Stimulated activated CD8-positive, alpha-beta memory T cell treated with anti-CD3 and anti-CD28 coated beads, Interleukin-4, amount 100 ng/mL, for 24 hours (primary cell): Measurements from ENCODE around the gene EPS15.
"Not testable (repeated sequence)": the region's sequence is repeated elsewhere in the genome, so short reads cannot be mapped to it uniquely, and the experiment has no call there.

ENCODE experiments used
- DNase-seq: peaks from one replicate; pipeline ENCODE4 v3.0.0-alpha.2; 2020; ENCODE audit warnings: low read depth

EPS15 gene

DNA sequence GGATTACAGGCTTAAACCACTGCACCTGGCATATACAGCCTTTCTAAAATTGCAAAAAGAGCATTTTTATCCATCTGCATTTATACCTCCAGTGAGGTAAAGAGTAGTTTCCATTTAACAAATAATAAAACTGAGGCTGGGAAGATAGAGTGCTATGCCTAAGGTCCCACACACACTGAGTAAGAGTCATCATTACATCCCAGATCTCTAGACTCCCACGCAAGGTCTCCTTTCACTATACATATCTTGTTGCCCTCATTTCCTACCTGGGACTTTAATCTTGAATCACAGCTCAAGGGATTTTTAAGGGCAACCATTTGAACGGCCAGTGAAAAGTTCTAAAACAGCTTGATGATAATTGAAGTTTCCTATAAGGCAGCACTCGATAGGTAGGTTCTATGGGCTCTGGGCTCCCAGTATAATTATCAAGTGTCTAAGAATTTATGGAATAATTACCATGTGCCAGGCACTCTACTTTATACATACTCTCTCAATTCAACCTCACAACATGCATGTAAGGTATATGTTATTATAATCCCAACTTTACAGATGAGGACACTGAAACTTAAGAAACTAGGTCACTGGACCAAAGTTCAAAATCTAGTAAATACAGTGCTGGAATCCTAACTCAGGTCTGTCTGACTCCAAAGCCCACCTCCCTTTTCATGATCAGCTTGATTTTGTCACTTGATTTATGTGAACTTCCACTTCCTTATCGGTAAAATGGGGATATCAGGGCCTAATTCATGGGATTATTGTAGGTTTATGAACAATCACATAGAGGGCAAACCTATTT is 23.3 kb upstream of the EPS15 start:
- no peak for DNase-seq

DNA sequence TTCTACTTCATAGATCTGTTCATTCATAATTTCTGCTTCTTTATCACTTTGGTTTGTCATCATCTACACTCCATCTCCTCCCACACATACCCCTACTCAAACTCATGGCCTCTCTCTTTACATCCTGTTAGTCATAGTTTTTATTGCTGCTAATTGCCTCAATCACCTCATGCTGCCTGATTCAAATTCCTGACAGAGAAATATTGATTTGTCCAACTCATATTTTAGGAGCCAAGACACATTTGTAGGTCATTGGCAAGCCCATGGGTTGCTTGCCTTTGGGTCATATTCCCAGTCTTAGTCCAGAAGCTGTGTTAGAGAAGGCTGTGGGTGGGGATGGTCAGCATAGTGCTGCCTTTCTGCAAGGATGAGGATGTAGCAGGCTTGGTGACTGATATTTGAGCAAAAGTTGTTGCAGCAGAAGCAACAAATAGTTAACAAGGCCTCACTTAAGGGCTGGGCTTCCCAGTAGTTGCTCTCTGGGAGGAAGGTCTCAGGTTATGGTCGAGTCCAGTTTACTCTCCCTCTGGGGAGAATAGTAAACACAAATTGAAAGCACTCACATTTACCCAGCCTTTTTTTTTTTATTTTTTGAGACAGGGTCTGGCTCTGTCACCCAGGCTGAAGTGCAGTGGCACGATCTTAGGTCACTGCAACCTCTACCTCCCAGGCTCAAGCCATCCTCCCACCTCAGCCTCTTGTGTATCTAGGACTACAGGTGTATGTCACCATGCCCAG is 22.4 kb upstream of the EPS15 start:
- no peak for DNase-seq

DNA sequence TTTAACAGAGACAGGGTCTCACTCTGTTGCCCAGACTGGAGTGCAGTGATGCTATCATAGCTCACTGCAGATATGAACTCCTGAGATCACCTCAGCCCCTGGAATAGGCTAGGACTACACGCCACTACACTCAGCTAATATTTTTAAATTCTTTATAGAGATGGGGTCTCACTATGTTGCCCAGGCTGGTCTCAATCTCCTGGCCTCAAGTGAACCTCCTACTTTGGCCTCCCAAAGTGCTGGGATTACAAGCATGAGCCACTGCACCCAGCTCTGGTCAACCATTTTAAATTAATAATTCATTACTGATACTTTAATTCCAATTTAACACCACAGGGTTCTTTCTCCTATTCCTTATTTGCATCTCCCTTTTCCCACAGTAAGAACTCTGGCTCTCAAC is 18.5 kb upstream of the EPS15 start:
- no peak for DNase-seq

DNA sequence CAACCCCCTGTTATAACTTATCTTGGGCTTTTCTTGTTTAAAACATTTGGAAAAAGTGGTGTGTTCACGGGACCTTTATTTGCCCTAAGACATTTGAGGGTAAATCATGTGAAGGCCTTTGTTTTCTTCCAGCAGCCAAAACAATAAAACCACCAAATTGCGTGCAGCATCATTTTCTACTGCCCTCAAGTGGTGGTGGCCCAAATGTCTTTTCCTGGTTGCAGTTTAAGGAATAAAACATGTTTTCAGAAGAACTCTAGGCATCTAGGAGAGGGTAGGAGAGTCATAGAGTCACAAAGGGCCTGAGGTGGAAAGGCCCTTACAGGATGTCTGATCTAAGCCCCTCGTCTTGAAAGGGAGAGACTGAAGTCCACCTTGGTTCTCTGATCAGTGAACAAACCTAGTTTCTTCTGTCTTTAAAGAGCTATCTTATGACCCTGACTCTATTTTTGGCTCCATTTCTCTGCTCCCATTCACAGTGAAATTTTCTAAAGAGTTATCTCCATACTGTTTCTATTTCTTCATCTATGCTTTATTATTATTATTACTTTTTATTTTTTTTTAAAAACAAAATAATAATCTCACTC is 16.0 kb upstream of the EPS15 start:
- DNase-seq: peak; percentile 17

DNA sequence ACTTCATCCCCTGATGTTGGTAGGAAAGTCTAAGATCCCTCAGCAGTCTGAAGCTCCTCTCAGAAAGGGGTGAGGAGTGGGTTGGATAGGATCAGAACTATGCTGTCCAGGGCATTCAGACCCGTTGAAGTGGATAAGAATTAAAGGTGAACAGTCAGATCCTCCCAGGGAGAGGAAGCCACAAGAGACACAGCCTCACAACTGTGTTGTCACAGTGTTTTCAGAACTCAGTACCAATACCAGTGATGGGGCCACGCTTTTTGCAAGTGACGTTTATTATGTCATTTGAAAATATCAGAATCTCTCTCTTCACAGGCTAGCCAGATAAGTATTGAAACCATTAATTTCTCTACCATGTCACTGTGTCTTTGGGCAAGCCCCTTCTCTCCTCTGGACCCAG is 15.4 kb upstream of the EPS15 start:
- no peak for DNase-seq

DNA sequence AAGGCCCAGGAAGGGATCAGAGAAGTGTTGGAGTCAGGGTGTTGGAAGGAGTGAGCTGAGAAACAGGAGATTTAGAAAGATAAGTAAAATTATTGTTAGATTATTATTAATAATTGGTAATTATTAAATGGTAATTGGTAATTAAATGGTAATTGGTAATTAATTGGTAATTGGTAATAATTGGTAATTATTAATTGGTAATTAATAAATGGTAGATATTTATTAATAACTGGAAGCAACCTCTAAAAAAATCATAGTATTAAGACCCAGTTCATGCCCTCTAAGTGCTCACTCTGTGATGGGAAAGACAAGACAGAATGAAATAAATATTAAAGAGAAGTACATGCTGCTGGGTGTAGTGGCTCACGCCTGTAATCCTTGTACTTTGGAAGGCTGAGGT is 13.8 kb upstream of the EPS15 start:
- DNase-seq: no peak

DNA sequence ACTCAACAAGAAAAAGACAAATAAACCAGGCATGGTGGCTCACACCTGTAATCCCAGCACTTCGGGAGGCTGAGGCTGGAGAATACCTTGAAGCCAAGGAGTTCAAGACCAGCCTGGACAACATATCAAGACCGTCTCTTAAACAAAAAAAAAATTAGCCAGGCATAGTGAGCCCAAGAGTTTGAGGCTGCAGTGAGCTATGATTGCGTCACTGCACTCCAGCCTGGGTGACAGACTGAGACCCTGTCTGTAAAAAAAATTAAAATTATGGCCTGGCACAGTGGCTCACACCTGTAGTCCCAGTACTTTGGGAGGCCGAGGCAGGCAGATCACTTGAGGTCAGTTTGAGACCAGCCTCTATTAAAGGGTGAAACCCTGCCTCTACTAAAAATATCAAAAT is 11.4 kb upstream of the EPS15 start:
- DNase-seq: not testable (repeated sequence)

DNA sequence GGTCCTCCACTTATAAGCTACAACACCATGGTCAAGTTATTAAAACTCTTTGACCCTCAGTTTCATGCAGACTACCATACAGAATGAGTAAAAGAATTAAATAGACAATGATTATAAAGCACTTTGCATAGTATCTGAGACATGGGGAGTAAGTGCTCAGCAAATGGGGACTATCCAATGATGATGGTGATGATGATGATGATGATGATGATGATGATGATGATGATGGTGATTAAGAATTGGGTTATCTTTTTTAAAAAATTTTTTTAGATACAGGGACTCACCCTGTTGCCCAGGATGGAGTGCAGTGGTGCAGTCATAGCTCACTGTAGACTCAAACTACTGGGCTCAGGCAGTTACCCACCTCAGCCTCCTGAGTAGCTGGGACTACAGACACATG is 8.1 kb upstream of the EPS15 start:
- no peak for DNase-seq

DNA sequence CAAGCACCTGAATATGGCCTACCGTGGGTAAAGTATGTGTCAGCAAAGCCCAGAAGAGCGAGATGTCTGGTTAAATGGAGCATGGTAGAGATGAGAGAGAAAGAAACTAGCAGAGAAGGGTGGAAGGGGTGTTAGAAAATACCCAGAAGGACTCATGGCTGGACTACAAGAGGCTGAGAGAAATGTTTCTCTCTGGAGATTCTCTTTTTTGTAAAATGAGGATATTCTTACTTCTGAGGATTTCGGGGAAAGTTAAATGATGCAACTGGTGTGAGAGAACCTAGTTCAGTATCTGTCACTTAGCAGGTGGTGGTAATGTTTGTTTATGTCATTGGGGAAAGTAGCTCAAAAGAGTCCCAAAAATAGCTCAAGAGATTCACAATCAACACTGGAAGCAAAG is 7.2 kb upstream of the EPS15 start:
- DNase-seq: no peak

DNA sequence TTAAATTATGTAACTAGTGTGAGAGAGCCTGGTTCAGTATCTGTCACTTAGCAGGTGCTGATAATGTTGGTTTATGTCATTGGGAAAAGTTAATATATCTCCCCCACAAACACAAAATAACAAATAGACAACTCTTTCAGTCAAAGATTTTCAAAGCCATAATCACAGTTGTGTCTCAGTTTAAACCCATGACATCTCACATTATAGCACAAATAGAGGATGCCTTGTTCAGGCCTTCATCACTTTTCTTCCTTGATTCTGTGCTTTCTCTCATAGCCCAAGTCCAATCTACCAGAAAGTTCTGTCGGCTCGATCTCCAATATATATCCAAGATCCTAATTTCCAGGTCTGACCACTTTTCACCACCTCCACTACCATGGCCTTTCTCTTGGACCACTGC is 6.2 kb upstream of the EPS15 start:
- no peak for DNase-seq

DNA sequence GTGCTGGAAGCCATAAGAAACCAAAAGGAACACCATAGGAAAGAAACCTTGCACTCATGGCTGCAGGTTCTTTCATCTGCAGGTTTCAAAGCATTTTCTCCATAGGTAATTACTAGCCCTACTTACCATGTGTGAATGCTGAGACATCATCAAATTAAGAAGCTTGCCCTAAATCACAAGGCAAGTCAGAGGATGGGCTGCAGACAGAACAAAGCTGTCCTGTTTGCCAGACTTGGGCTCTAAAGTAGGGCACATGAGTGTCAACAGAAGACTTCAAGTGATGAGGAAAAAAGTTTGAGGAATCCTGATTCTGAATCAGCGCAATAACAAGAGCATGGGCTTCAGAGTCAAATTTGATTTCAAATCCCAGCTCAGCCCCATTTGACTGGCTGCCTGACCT is 5.8 kb upstream of the EPS15 start:
- no peak for DNase-seq

DNA sequence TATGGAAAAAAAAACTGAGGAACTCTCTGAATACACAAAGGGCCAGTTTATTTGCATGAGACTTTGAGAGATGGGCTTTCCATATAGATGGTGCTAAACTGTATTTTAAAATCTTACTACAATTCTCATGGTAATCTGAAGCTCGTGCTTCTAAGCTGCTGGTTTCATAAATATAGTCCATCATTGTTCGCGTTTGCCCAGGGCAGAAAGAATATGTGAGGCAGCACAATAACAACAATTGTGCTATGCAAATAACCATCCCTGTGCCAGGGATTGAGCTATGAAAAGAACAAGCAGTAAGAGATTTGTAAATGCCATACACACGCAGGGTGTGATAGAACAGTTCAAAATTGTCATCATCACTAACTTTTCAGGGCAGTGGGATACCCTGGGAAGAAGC is 4.9 kb upstream of the EPS15 start:
- DNase-seq: no peak

DNA sequence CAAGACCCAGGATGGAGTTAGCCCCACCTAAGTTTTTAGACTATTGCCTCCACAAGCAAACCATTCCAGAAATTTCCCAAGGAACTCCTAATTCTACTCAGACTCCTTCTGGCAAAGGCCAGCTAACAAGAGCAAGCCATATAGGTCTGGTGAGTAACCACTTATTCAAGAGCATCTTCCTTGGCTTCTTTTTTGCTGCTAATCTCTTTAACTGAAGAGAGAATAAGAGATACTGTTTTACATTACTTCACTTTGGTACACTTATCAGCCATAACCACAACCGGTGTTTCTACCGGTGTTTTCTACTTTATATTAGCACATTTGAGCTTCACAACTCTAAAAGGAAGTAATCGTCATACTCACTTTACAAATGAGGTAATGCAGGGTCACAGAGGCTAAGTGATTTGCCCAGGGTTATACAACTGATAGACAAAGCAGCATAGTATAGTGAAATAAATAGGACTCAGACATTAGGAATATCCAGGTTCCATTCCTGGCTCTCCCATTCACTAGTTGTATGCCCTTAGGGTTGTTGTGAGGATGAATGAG is 1.7 kb upstream of the EPS15 start:
- no peak for DNase-seq

DNA sequence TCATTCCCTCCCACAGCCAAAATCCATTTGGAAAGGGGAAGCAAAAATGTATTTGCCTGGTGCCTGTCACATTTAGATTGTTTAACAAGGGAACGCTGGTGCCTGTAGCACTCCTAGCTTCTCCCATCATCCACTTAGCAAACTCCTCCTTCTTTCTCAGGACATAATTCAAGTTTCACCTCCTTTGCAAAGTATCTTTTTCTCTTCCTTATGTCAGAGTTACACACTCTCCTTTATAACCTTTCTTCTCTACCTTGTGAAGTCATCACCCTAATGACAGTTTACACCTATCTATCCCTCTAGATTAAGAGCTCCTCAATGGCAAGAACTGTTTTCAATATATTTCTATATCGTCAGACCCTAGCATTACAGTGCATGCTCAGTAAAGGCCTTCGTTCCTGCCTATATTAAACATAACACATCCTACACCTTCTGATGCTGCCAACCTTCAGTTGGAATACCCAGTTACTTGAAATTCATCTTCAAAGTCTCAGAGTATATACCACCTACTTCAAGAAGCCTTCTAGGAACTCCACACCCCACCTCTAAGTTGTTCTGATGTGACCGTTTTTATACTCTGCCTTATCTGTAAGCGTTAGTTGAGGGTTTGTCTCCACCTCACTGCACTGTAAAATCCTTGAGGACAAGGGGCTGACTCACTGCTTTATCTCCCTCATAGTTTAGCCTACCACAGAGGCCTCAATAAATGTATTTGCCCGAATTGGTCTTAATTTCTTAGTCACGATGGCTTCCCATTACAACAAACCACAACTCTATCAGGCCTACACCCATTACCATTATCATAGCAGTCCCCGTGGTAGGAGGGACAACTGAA is 1.0 kb upstream of the EPS15 start:
- DNase-seq: no peak

DNA sequence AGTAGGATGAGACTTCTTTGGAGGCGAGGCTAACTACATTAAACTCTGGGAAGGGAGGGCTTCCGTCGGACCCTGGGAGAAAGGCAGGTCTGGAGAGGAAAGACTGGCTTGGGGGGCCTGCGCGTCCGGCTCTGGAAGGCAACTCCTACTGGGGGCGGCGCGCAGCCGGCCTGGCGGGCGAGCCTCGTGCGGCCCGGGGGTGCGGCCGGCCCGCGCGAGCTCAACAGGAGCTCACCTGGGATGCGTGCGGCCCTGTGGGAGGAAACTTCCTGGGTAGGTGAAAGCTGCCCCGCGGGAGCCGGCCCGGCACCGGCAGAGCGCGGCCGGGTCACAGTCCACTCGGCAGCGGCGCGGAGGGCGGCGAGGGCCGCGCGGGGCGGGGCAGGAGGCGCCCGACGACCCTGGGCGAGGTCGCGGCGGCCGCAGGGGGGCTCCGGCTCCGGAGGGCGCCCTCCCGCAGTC is 449 bp downstream of the EPS15 start:
- DNase-seq: peak; percentile 25

DNA sequence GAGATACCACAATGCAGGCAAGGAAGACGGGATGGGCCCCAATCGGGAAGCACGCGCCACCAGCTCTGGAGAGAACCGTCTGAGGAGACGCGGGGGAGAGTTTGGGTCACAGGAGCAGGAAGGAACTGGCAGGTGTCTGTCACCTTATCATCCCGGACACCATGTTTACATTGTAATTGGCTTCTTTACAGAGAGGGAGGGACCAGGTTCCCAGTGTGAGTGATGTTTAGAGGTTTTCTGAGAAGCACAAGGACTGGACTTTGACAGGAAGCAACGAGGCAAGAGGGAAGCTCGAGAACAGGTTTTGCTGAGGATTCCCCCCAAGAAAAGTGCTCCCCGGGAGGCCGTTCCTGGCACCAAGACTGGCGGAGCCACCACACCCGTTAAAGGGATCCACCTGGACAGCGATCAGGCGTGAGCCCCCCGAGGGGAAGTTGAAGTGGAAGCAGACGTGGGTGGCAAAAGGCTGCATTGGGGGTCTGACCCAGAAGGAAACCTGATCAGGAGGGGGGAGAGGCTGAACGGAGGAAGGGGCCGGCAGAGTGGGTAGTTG is 957 bp downstream of the EPS15 start:
- peak; percentile 16 for DNase-seq

DNA sequence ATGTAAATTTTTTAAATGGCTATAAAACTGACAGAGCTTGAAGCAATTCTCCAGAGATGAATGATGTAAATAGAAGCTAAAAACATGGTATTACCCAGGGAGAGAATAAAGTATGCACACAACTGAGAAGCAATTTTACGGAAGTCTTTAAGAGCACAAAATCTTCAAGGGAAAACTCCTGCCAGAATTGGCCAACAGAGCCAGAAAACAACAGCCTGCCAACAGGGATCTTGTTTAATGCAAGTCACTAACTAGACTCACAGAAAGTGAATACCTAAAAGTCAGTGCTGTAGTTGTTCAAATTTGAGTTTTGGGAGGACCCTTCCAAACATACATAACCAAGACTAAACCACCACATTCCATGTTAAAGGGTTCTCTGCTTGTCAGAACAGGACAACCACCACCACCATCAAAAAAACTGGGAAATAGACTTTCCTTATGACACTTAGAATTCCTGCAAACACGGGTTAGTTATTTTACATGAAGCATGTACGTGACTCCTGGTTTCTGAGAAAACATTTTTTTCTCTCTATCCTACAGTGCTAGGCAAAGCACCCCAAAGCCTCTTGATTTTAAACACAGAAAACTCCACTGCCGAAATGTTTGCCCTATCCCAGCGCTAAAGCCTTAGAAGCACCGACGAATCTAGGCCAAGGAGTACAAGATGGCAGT is 1.6 kb downstream of the EPS15 start:
- DNase-seq: no peak

DNA sequence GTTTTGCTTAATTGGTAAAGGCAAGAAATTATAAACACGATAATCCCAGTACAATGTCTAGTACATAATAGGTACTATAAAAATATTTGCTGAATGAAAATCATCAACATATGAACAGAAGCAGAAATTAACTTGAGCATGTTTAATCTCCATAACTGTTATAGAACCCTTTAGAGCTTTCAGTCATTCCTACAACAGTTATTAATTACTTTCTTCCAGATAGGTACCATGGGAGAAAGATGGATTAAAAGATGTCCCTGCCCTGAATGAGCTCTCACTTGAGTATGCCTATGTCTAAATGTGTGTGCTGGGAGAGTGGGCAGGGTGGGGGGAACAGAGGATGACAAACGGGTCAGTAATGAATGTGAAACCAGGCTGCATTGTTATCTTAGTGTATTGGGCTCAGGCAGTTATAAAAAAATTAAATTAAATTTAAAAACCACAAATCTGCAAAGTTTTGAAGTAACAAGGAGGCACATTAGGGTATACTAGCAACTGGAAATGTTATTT is 2.4 kb downstream of the EPS15 start:
- DNase-seq: no peak

DNA sequence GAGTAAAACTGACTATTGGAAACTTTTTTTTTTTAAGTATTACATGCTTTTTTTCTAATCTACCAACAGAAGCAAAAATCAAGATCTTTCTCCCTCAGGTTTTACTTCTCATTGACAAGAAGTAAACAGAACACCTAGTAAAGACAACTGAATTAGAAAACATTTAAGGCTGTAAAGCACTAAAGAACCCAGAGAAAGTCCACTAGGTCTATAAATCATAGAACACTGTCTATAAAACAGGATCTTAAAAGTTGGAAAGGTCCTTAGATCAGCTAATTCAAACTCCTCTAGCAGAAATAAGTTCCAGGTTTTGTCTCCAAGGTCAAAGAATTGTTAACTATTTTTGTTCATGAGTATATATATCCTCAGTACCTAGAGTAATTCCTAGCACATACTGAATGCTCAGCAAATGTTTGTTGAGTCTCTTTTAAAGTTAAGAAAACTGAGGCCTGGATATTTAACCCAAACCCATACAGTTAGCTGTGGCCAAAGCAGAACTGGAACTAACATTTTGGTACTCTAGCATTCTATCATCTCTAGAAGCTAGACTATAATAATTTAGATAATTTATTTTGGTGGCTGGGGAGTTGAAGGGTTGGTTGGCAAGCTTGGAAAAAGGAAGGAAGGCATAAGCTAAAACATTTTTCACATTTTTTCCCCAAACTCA is 3.0 kb downstream of the EPS15 start:
- DNase-seq: no peak

DNA sequence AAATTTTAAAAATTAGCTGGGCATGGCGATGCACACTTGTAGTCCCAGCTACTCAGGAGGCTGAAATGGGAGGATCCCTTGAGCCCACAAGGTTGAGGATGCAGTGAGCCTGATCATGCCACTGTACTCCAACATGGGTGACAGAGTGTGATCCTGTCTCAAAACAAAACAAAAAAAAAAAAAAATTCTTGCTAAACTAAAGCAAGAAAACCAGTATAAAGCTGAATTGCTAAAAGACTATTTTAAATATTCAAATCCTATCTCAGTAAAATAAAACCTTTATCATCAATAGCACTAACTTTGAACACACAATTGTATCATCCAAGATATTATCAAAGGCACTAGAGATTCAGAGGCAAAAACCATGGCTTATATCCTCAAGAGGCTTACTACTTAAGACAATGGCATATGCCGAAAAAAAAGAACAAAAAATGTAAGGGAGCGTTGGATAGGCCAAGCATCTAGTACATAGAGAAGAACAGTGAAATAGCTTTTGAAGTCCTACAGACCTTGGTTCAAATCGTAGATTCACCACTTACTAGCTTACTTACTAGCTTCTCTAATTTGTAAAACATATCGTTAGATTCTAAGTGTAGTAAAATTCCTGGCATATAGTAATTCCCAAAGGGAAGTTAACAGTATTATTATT is 3.6 kb downstream of the EPS15 start:
- no peak for DNase-seq
